Adrenal gland (tissue), 5 donors: ENCODE data around the gene TRPV3.

Source experiments
- POLR2A ChIP-seq, 2 donors: fragments of 450-650 bp; IDR thresholded peaks; one replicate each; pipeline ENCODE4 v1.6.1; 2017; ENCODE audit warnings: antibody characterized with exemption in 2 of 2, mild to moderate bottlenecking in 2 of 2, moderate library complexity in 1 of 2
- TF ChIP-seq, protein P1 (sequence below), 6 experiments: fragments of 450-650 bp in 4 of 6; fragments of 200-600 bp in 2 of 6; sonication (generic) in 1 of 6; IDR thresholded peaks; 1 replicate in 5 of 6; 2 replicates in 1 of 6; pipeline versions ENCODE4 v1.5.1 to v1.8.0; 2016 to 2021; ENCODE audit warnings: antibody characterized with exemption in 6 of 6, mild to moderate bottlenecking in 2 of 6, moderate library complexity in 1 of 6
- donor health status: DM: no; HTN: no; CAD: no.

DNA sequence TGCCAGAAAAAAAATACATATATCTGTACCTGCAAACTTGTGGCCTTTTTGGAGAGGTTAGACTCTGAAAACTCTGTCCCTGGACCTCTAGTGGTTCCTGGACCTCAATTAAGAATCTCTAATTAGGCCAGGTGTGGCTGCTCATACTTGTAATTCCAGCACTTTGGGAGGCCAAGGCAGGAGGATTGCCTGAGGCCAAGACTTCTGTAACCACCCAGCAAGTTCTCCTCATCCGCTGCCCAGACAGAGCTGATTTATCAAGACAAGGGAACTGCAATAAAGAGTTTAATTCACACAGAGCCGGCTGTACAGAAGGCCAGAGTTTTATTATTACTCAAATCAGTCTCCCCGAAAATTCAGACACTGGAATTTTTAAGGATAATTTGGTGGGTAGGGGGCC lies 77.6 kb downstream of the TRPV3 start:
- TF ChIP-seq, protein P1, sequence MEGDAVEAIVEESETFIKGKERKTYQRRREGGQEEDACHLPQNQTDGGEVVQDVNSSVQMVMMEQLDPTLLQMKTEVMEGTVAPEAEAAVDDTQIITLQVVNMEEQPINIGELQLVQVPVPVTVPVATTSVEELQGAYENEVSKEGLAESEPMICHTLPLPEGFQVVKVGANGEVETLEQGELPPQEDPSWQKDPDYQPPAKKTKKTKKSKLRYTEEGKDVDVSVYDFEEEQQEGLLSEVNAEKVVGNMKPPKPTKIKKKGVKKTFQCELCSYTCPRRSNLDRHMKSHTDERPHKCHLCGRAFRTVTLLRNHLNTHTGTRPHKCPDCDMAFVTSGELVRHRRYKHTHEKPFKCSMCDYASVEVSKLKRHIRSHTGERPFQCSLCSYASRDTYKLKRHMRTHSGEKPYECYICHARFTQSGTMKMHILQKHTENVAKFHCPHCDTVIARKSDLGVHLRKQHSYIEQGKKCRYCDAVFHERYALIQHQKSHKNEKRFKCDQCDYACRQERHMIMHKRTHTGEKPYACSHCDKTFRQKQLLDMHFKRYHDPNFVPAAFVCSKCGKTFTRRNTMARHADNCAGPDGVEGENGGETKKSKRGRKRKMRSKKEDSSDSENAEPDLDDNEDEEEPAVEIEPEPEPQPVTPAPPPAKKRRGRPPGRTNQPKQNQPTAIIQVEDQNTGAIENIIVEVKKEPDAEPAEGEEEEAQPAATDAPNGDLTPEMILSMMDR (IDR thresholded peaks at IDR 0.05), result no peak
- no peak for TF ChIP-seq POLR2A (IDR thresholded peaks at IDR 0.05)
